ENCODE results near the gene SLC25A19. TPM values are rescaled to one million over a fixed set of nuclear protein-coding genes. Genes with fewer than 3 reads are reported as not detected.

SLC25A19 gene
- polyA plus RNA-seq, 1 of the 3 experiments (the other 2 are of a cell fraction), result 11.7 TPM

DNA sequence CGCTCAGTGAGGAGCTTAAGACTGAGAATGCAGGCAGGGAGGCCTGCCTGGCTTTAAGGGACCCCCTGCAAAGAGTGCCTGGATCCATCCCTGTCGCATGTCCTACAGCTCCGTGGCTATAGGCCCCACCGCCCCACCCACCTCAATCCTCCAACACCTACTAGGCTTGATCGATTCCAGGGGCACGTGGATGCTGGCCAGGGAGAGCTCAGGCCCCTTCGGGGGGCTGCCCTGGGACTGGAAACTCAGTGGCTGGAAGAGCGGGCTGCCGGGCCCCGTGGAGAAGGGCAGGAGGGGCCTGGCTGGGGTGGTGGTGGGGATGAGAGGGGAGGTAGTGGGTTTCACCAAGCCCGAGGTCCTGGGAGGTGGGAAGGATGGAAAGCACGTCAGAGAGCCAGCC, 50.0 kb downstream of the SLC25A19 start:
- H3K9me3 ChIP-seq, result no peaks in the 10 kb centered on the region
- no peak overlapping the region for H3K4me3 ChIP-seq (ENCODE audit: low read depth in 2 of 2, low read length in 1 of 2)
- H3K27ac ChIP-seq (ENCODE audit: low read depth in 2 of 2, low read length in 1 of 2), result no peak overlapping the region
- H3K36me3 ChIP-seq (replicated peaks in 1 of 2; ENCODE audit: control insufficient read depth in 1 of 2, insufficient read depth in 2 of 2, low read length in 1 of 2), result peaks cover 46 to 97% of the 10 kb centered on the region in 2 experiments
- no peak overlapping the region for H3K9ac ChIP-seq
- WGBS (ENCODE audit: low lambda C conversion rate), result 97% methylated on average over 9 of the region's 12 CpGs
- no peak overlapping the region for H3K4me2 ChIP-seq
- H3F3A ChIP-seq (replicated peaks; ENCODE audit: insufficient read depth), result peaks cover 29% of the 10 kb centered on the region
- no peaks in the 10 kb centered on the region for H3K27me3 ChIP-seq (ENCODE audit: insufficient read depth)
- no peak for DNase-seq
- no peak overlapping the region for H2AFZ ChIP-seq (ENCODE audit: low read depth)
- H3K9me2 ChIP-seq, result no peaks in the 10 kb centered on the region
- no peaks in the 10 kb centered on the region for H3K79me2 ChIP-seq (ENCODE audit: insufficient read depth)
- TF ChIP-seq EZH2phosphoT487 (IDR thresholded peaks at IDR 0.05; ENCODE audit: borderline replicate concordance, low read depth) (no peak), TEAD4 (IDR thresholded peaks at IDR 0.05; ENCODE audit: borderline replicate concordance, insufficient read depth) (no peak), YY1 (IDR thresholded peaks at IDR 0.05; ENCODE audit: low read depth) (no peak), SIN3A (IDR thresholded peaks at IDR 0.05; ENCODE audit: borderline replicate concordance, low read depth, low read length) (no peak), TCF12 (IDR thresholded peaks at IDR 0.05) (no peak), IRF3 (IDR thresholded peaks at IDR 0.05; ENCODE audit: low read depth, low read length) (no peak), CTCF (IDR thresholded peaks at IDR 0.05) (no peak), SMC3 (IDR thresholded peaks at IDR 0.05; ENCODE audit: low read depth, low read length) (no peak), MEF2A (IDR thresholded peaks at IDR 0.05; ENCODE audit: borderline replicate concordance, low read depth) (no peak), JUND (IDR thresholded peaks at IDR 0.05) (no peak), FOXM1 (IDR thresholded peaks at IDR 0.05; ENCODE audit: low read depth) (no peak), RFX5 (IDR thresholded peaks at IDR 0.05; ENCODE audit: low read length) (no peak), TAF1 (IDR thresholded peaks at IDR 0.05; ENCODE audit: borderline replicate concordance, low read depth, low read length) (no peak), POLR2AphosphoS5 (IDR thresholded peaks at IDR 0.05; ENCODE audit: low read depth, low read length) (no peak)
- TF ChIP-seq, protein P1, sequence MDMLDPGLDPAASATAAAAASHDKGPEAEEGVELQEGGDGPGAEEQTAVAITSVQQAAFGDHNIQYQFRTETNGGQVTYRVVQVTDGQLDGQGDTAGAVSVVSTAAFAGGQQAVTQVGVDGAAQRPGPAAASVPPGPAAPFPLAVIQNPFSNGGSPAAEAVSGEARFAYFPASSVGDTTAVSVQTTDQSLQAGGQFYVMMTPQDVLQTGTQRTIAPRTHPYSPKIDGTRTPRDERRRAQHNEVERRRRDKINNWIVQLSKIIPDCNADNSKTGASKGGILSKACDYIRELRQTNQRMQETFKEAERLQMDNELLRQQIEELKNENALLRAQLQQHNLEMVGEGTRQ (IDR thresholded peaks at IDR 0.05; ENCODE audit: borderline replicate concordance, low read depth, low read length), result no peak
- H3K4me1 ChIP-seq (ENCODE audit: control insufficient read depth in 1 of 2, insufficient read depth in 2 of 2, low read depth in 1 of 2, low read length in 1 of 2), result no peaks in the 10 kb centered on the region; a peak in 1 of 4 replicates
- peaks cover 3% of the 10 kb centered on the region; the same call in 1 of the 2 replicates for H4K20me1 ChIP-seq (ENCODE audit: insufficient read depth)
- ChIA-PET POLR2A (interaction anchor here (1.1 to 1.2 kb wide), 3 partner anchors 9 to 125 kb away, joined by 3 to 4 read pairs (median 3); no protein-coding TSS in a partner anchor), CTCF (interaction anchor here (0.6 to 11.7 kb wide), 27 partner anchors 8 to 290 kb away, joined by 3 to 136 read pairs (median 6); partner anchors contain the start of genes GGA3, MIF4GD, MRPS7 and NUP85)

Measured in SK-N-SH (cell line).